Measurements from ENCODE around the gene CDK5R2. TPM values are rescaled to one million over a fixed set of nuclear protein-coding genes. Genes with fewer than 3 reads are reported as not detected.

CDK5R2 gene
- total and polyA plus RNA-seq, 2 of the 13 experiments (the other 11 are each of a cell fraction or from before 2014, with no cell fraction given), result not detected

DNA sequence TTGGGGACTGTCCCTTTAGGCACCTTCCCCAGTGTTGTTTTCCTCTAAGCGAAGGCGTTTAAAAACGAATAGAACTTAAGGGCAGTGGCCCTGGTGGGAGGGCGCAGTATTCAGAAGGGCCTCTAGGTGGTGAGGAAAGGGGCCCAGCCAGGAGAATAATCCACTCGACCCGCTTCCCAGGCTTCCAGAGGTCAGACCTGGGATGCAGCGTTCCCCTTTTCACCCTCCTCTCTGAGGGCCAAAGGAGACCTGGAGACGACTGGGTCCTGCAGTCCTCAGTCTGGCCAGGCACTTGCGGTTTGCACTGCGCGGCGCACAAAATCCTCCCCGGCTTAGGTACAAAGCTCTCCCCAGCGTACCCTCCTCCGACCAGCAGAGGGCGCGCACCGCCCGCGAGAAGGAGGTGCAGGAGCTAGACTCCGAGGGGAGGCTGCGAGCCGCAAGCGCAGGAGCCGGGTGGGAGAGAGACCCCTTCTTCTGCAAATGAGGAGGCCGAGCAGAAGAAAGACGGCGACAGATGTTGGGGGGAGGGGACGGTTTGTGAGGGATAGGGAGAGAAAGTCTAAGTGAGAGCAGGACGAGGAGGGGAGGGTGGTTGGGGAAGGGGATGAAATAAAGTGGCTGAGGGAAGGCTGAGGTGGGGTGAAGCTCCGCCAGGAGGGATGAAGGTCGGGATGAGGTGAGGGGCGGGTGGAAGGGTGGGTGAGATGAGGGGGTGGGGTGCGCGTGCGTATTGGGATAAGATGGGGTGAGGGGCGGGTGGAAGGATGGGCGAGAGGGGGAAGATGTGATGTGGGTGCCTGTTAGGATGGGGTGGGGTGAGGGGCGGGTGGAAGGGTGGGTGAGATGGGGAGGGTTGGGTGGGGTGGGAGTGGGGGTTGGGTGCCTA, 20.6 kb downstream of the CDK5R2 start (continued):
- TF ChIP-seq SRY (CRISPR knock-in tag; IDR thresholded peaks at IDR 0.05) (0 out of 2 replicates have a peak, but pooled peaks have one; percentile 39), HNRNPLL (IDR thresholded peaks at IDR 0.05; ENCODE audit: low read depth, low read length, poor library complexity, severe bottlenecking) (peak; percentile 67), RFXAP (CRISPR knock-in tag; IDR thresholded peaks at IDR 0.05; ENCODE audit: borderline replicate concordance) (0 out of 2 replicates have a peak, but pooled peaks have one; percentile 35), SIN3B (IDR thresholded peaks at IDR 0.05; ENCODE audit: low read length) (no peak), ZC3H13 (CRISPR knock-in tag; IDR thresholded peaks at IDR 0.05) (0 out of 2 replicates have a peak, but pooled peaks have one; percentile 3), FOXM1 (CRISPR knock-in tag; IDR thresholded peaks at IDR 0.05) (no peak), HHEX (CRISPR knock-in tag; IDR thresholded peaks at IDR 0.05) (no peak), TAF15 (IDR thresholded peaks at IDR 0.05; ENCODE audit: low read depth, low read length, poor library complexity, severe bottlenecking) (peak; percentile 80), TAF1 (CRISPR knock-in tag; IDR thresholded peaks at IDR 0.05) (0 out of 2 replicates have a peak, but pooled peaks have one; percentile 26), ZNF329 (CRISPR knock-in tag; IDR thresholded peaks at IDR 0.05; ENCODE audit: low read depth) (0 out of 2 replicates have a peak, but pooled peaks have one; percentile 44), PHF8 (CRISPR knock-in tag; IDR thresholded peaks at IDR 0.05) (peak; percentile 20; the same call in 1 of the 2 replicates), ZNF143 (CRISPR knock-in tag; IDR thresholded peaks at IDR 0.05) (no peak), PTBP1 (IDR thresholded peaks at IDR 0.05; ENCODE audit: low read depth, low read length, poor library complexity, severe bottlenecking) (no peak), JARID2 (CRISPR knock-in tag; IDR thresholded peaks at IDR 0.05; ENCODE audit: insufficient replicate concordance) (peak; percentile 76), CBX2 (IDR thresholded peaks at IDR 0.05; ENCODE audit: low read depth, low read length) (no peak), CBX2 (CRISPR knock-in tag; IDR thresholded peaks at IDR 0.05; ENCODE audit: low read depth) (peak; percentile 80), BRD4 (CRISPR knock-in tag; IDR thresholded peaks at IDR 0.05) (no peak), ZNF678 (CRISPR knock-in tag; IDR thresholded peaks at IDR 0.05) (no peak), SSRP1 (CRISPR knock-in tag; IDR thresholded peaks at IDR 0.05) (no peak), TBP (CRISPR knock-in tag; IDR thresholded peaks at IDR 0.05) (no peak)
- TF ChIP-seq, protein P1, sequence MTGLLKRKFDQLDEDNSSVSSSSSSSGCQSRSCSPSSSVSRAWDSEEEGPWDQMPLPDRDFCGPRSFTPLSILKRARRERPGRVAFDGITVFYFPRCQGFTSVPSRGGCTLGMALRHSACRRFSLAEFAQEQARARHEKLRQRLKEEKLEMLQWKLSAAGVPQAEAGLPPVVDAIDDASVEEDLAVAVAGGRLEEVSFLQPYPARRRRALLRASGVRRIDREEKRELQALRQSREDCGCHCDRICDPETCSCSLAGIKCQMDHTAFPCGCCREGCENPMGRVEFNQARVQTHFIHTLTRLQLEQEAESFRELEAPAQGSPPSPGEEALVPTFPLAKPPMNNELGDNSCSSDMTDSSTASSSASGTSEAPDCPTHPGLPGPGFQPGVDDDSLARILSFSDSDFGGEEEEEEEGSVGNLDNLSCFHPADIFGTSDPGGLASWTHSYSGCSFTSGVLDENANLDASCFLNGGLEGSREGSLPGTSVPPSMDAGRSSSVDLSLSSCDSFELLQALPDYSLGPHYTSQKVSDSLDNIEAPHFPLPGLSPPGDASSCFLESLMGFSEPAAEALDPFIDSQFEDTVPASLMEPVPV (CRISPR knock-in tag; IDR thresholded peaks at IDR 0.05), result no peak
- TF ChIP-seq, protein P2, sequence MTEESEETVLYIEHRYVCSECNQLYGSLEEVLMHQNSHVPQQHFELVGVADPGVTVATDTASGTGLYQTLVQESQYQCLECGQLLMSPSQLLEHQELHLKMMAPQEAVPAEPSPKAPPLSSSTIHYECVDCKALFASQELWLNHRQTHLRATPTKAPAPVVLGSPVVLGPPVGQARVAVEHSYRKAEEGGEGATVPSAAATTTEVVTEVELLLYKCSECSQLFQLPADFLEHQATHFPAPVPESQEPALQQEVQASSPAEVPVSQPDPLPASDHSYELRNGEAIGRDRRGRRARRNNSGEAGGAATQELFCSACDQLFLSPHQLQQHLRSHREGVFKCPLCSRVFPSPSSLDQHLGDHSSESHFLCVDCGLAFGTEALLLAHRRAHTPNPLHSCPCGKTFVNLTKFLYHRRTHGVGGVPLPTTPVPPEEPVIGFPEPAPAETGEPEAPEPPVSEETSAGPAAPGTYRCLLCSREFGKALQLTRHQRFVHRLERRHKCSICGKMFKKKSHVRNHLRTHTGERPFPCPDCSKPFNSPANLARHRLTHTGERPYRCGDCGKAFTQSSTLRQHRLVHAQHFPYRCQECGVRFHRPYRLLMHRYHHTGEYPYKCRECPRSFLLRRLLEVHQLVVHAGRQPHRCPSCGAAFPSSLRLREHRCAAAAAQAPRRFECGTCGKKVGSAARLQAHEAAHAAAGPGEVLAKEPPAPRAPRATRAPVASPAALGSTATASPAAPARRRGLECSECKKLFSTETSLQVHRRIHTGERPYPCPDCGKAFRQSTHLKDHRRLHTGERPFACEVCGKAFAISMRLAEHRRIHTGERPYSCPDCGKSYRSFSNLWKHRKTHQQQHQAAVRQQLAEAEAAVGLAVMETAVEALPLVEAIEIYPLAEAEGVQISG (CRISPR knock-in tag; IDR thresholded peaks at IDR 0.05), result peak; percentile 73
- TF ChIP-seq, protein P3, sequence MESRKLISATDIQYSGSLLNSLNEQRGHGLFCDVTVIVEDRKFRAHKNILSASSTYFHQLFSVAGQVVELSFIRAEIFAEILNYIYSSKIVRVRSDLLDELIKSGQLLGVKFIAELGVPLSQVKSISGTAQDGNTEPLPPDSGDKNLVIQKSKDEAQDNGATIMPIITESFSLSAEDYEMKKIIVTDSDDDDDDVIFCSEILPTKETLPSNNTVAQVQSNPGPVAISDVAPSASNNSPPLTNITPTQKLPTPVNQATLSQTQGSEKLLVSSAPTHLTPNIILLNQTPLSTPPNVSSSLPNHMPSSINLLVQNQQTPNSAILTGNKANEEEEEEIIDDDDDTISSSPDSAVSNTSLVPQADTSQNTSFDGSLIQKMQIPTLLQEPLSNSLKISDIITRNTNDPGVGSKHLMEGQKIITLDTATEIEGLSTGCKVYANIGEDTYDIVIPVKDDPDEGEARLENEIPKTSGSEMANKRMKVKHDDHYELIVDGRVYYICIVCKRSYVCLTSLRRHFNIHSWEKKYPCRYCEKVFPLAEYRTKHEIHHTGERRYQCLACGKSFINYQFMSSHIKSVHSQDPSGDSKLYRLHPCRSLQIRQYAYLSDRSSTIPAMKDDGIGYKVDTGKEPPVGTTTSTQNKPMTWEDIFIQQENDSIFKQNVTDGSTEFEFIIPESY (CRISPR knock-in tag; IDR thresholded peaks at IDR 0.05), result peak; percentile 51; the same call in 1 of the 2 replicates
